Stimulated activated CD8-positive, alpha-beta memory T cell treated with anti-CD3 and anti-CD28 coated beads, Interleukin-15, amount 100 ng/mL, for 1 hour (primary cell): ENCODE results near the gene FAM78A.
"Not testable (repeated sequence)": the region's sequence is repeated elsewhere in the genome, so short reads cannot be mapped to it uniquely, and the experiment has no call there.

Source experiments
- DNase-seq: peaks from one replicate; pipeline ENCODE4 v3.0.0-alpha.2; 2020; ENCODE audit warnings: low read depth

The FAM78A gene

DNA sequence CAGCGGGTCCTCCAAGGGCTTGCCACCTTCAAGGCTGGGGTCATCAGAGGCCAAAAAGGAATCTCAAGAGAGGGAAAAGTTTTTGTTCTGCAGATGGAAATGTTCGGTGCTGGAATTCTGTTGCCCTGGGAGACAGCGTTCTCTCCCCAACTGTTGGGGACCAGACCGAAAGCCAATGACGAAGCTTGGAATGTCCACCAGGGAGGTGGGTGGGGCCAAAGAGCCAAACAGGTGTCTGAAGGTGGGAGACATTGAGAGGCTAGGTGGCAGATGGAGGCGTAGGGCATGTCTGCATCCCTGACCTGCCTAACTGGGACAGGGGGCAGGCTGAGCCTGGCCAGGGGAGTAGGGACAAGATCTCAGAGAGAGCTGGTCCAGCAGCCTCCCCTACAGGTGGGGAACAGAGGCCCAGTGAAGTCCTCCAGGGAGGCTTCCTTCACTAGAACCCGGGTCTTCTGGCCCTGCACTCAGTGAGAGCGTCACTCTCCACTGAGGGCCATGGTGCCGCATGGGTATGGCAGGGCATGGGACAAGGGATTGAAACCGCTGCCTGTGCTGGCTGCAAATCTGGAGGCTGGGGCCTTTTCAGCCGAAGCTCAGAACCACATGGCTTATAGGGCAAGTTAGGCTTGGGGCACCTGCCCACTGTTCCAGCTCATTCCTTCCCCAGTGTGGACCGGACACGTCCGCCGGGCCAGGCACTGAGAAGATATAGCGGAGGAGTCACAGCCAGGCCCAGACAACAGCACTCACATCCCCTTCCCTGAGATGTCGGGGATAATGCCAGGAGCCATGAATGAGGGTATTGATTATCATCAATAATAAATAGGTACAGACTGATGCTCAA is 5.0 kb upstream of the FAM78A start:
- DNase-seq, result no peak

DNA sequence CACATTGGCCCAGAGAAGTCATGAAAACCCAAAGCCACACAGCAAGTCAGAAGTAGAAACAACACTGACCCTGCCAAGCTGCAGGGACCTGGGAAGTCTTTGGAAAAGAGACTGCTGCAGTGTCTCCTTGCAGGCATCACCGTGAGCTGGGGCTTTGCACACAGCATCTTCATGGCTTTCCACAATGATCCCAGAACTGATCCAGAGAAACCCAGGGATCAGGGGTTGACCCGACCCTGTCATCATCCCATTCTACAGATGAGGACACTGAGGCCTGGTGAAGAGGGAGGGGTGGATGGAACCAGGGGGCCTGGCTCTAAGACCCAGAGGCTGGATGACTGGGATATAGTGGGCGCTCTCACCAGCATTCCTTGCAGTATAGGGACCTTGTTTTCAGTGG is 4.3 kb upstream of the FAM78A start:
- DNase-seq, result no peak

DNA sequence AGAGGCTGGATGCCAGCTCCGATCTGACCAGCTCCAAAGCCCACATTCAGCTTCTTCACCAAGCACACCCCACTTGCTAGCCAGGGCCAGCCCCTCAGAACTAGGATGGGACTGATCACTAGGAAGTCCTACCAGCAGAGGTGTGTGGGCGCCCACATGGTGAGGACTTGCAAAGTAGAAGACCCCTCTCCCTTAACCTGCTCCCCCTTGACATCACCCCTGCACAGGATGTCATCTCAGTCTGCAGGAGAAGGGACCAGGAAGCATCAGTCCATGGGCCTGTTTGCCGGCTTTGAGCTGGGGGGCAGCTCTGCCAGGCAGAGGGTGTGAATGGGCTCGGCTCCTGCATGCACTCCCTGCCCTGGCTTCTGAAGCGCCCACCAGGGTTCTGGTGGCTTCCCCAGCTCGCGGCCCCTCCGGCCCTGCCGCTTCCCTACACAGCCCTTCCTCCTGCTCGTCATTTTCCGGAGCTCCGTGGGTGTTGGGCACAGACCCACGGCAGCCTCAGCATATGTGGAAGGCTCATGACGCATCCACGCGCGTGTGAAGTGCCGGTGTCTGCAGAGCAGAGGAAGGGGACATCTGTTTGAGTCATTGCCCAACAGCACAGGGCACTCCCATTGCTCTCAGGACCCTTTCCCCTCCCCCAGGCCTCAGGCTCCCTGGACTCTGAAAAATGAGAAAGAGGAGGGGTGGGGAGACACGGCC is 3.7 kb upstream of the FAM78A start:
- no peak for DNase-seq

DNA sequence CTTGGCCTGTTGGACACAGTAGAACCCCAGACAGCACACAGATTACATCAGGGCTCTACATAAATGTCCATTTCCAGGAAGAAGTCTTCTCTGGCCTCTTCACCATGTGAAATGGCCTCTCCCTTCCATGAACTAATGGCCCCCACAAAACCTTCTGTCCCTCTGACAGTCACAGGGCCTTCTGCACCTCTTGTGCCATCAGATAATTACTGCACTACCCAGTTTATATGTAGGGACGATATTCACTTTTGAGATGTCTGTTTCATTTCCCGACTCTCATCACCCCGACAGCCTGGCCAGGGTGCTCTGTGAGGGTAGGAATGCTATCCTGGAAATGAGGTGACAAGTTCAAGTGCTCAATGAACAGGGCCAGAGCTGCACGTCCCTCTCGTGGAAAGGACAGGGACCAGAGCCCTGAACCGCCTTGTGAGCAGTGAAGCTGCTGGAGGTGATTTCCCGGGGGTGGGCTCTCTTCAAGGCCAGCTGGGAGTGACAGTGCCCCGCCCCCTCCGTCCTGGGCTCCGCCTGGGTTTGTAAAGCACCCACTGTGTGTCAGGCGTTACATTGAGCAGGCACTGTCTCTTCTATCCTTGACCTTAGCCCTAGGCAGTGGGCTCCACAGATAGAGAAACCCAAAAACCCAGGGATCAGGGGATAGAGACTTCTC is 3.0 kb upstream of the FAM78A start:
- no peak for DNase-seq

DNA sequence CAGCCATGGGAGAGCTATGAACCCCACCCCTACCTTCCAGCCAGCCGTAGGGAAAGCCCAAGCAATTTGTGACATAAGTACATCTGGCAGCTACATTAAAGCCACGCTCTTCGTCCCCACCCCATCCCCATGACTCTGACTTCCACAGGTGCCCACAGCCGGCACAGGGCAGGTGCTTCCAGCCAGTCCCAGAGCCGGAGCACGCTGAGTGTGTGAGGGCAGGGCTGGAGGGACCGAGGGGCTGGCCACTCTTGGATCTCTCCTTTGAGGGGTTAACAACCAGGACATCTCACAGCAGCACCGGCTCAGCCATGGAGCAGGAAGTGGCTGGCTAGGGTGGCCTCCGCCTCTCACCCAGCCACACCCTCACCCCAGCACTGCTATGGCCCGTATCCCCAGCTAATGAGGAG is 2.4 kb upstream of the FAM78A start:
- DNase-seq, result no peak

DNA sequence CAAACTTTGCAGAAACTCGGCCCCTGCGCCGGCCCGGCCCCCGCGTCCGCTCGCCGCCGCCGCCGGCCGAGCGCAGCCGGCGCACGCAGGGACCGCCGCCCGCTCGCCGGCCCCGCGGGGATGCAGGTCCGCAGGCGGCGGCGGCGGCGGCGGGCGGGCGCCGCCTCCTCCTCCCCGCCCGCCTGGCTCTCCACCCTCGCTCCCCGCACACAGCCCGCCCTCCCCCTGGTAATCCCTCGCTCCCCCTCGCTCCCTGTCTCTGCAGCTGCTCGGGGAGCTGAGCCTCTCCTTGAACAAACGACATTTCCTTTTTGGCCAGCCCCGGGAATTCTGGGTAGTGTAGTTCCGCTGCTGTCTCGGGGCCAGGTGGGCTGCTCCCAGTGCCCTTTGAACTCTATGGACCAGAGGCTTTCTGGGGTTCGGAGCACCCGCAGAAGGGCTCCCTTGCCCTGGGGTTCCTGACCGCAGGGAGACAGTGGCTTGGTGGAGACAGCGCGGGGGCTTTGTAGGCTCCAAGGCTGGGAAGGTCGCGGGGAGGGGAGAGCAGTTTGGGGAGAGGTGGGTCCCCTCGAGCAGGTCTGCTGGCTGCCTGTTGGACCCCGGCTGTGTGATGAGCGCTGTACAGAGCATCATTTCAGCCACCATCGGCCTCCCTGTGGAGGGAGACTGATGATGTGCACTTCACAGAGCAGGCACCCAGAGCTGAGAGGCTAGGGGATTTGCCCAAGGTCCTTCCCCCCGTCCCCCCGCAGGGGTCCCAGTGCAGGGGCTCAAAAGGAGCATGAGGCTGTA is 1.8 kb upstream of the FAM78A start:
- DNase-seq, result peak; percentile 46

DNA sequence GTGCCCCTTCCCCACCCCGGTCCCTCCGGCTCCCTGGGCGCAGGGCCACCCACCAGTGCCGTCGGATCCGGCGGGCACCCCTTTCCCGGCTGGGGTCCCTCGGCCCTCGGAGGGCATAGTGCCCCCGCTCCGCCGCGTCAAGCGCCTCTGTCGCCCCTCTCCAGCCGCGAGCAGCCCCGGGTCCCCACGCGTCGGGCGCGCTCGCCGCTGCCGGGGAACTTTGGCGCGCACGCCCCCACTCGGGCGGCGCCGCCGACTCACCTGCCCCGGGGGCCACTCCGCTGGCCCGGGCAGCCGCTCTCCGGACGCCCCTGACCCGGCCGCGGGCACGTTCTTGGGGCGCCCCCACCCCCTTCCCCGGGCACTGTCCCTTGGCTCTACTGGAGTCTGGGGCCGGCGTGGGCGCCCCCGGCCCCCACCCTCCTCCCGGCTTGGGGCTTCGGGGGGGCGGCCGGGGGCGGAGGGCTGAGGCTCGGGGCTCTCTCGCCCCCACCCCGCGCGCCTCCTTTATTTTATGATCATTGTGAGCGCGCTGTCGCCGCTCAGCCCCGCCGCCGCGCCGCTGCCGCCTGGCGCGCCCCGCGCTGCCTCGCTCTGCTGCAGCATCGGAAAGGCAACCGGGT is 1.1 kb upstream of the FAM78A start:
- no peak for DNase-seq

DNA sequence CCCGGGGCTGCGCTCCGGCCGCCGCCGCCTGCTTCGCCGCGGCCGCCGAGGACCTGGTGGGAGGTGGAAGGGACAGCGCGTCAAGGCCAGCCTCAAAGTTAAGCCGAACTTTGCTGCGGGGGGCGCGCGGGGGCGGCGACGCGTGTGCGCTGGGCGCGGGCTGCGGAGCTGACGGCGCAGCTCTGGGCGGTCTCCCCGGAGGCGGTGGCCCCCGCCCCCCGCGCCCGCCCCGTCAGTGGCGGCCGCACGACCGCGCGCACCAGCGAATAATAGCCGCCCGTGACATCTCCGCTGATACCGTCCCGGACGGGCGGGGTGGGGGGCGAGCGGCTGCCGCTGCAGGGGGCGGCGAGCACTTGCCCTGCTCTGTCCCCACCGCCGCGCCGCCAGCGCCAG is 579 bp upstream of the FAM78A start:
- DNase-seq, result no peak

DNA sequence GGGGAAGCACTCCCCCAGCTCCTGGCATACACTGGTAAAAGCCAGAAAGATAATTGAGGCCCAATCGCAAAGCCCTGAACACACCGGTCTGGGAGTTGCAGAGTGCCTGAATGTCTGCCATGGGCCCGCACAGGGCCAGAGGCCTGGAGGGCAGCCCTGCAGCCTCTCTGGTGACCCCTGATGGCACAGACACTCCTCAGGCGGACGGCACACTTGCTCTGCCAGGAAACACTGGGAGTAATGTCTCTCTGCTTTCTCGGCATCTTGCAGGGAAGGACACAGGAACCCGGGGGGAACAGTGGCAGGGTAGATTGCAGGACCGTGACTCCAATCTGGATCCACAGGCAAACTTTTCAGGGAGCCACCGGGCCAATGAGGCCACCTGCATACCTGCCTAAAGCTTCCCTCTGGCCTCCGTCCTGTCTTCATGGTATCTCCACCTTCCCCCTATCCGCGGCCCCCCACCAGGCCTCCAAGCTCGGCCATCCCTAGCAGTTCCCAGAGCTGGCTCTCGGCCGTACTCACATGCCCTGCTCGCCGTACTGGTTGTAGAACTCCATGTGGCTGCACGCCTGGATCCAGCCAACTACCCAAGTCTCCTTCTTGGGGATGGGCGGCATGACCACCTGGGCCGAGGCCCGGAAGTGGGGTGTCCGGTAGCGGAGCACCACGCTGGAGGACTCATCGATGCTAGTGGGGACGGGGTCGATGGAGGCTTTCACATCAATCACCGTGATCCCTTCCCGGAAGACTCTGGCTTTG is 797 bp downstream of the FAM78A start:
- DNase-seq, result no peak

DNA sequence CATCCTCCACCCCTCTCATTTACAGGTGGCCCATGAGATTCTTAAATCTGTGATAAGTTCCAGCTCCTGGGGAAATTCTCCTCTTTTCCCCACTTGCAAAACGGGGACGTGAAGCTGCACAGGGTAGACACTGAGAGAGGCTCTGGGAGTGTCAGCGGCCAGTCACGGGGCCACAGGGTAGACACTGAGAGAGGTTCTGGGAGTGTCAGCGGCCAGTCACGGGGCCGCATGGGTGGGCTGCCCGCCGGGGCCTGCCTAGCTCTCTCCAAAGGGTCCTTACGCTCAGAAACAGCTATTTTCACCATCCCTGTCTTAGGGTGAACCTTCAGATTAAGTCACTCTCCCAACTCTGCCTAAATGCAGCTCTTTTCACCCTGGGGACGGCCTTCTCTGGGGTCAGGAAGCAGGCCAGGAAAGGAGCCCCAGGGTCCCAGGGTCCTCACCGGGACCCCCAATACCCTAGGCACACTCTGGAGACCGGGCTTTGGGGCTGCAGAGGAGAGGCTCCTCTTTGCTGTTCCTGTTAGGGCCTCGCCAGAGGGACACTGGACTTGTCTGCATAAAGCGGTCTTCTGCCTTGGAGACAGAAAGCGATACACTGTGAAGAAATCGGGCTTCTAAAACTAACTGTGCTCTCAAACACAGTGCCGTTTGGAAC is 1.5 kb downstream of the FAM78A start:
- no peak for DNase-seq

DNA sequence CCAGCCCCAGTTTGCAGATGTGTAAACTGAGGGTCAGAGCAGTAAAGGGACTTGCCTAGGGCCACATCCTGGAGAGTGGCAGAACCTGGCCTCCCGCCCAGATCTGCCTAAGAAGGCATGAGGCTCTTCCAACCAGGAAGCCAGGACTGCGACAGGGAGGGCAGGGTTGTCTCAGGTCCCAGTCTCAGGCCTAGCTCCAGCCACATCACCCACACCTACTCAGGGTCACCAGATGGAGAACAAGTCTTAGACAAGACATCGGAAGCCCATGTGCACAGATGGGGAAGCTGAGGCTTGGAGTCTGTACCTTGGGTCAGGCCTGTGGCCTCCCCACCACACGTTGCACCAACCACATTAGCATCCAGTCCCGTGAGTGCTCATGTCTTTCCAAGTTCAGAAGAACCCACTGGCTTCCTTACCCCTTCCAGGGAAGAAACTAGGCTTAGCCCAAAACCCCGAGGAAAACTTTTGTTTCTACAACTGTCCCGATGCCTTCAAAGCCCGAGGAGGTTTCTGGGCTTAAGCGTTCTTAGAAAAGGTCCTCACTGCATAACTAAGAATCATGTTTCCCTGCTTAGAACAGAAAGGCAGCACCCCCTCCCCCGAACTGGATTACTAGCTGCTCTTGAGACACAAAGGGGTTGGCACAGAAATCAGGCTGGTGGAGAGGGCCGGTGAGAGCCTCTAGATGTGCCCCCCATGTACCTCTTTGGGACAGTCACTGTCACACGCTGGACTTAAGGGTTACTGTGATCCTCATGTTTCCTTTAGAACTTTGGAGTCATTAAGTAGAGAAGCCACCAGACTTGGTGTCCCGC is 2.2 kb downstream of the FAM78A start:
- DNase-seq, result no peak

DNA sequence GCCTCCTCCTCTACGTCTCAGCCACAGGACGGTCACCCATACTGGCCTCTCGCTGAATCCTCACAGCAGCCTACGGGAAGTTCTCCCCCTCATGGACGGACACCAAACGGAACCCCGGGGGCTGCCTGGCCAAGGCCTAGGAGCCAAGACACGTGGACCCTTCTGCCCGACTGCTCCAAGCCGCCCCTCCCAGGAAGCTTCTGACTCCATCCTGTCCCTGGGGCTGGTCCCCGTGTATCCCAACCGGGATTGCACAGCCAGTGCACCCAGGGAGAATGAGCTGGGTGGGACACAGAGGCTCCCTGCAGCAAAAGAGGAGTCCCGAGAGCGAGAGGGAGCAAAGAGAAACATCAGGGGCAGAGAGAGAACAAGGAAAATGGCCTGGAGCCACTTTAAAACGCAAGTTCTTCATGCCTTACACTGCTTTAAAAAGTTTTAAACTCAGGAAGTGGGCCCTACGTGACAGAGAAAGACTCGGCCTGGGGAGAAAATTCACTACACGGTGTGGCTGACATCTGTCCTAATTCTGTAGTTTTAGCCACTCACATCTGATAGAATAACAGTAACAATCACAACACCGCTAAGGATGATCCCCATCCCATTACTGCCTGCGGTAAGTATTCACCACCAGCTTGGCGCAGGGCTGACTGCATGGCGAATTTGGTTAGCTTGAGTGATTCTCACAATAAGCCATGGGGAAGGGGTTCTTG is 3.0 kb downstream of the FAM78A start:
- DNase-seq, result no peak

DNA sequence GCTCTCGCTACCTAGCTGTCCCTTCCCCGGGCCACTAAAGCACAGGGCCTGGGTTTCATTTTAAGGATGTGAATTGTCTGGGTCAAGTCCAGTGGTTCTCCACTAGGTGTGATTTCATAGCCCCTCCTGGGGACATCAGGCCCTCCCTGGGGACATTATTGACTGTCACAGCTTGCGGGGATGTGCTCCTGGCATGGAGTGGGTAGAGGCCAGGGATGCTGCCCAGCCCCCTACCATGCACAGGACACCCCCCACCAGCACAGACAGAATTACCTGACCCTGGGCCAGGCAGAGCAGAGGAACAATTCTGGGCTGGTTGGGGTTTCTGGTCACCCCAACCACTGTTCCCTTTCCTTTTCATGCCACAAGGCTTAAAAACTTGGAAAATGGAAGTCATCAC is 4.1 kb downstream of the FAM78A start:
- DNase-seq, result no peak

DNA sequence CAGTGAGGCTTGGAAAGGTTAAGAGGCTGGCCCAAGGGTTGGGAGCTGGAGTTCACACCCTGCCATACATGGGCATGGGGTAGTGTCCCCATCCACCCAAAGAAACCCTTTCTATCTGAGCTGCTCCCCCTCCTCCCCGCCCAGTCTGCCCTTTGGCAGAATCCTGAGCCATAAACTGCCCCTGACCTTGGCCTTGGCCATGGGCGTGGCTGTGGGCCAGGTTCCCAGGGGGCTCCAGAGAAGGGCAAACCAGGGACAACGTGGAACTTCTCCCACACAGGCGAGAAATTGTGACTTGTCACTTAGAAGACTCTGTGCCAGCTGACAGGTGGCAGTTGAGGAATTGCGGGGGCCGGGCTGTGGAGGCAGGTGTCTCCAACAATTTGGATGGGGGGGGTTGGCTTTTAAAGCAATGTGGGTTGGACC is 4.8 kb downstream of the FAM78A start:
- DNase-seq, result no peak

DNA sequence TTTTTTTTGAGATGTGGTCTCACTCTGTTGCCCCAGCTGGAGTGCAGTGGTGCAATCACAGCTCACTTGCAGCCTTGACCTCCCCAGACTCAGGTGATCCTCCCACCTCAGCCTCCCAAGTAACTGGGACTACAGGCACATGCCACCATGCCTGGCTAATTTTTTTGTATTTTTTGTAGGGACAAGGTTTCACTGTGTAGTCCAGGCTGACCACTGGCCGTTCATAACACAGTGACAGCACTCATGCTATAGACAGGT is 5.4 kb downstream of the FAM78A start:
- not testable (repeated sequence) for DNase-seq

DNA sequence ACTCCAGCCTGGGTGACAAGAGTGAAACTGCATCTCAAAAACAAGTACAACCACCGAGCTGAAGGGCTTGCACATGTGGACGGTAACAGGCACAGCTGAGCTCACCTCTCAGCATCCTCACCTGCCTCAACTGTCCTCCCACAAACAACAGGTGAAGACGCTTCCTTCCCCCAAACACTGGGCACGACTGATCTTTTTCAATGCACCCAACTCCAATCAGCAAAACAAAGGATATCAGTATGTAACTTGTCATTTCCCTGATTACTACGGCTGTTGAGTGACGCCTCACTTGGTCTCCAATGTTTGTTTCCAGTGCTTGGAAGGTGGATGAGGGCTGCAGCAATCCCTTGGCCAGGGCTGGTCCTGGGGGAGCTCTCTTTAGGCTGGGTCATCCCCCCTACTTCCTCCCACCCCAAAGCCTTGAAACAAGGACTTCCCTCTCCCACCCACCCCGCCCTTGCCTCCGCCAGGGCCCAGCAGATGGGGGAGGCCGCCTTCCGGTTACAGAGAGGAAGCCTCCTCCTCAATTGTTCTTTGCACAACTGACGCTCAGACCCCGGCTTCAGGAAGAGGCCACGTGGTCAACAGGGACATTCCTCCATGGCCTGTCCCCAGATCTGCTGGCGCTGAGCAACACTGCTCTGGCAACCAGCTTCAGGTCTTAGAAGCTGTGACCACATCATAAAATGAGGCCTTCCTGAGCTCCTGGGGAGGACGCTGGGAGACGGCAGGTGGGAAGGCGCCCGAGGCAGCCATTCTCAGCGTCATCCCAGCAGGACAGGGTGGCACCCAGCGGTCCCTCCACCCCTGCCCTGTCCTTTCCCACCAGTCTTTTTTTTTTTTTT is 5.9 kb downstream of the FAM78A start:
- DNase-seq, result no peak

DNA sequence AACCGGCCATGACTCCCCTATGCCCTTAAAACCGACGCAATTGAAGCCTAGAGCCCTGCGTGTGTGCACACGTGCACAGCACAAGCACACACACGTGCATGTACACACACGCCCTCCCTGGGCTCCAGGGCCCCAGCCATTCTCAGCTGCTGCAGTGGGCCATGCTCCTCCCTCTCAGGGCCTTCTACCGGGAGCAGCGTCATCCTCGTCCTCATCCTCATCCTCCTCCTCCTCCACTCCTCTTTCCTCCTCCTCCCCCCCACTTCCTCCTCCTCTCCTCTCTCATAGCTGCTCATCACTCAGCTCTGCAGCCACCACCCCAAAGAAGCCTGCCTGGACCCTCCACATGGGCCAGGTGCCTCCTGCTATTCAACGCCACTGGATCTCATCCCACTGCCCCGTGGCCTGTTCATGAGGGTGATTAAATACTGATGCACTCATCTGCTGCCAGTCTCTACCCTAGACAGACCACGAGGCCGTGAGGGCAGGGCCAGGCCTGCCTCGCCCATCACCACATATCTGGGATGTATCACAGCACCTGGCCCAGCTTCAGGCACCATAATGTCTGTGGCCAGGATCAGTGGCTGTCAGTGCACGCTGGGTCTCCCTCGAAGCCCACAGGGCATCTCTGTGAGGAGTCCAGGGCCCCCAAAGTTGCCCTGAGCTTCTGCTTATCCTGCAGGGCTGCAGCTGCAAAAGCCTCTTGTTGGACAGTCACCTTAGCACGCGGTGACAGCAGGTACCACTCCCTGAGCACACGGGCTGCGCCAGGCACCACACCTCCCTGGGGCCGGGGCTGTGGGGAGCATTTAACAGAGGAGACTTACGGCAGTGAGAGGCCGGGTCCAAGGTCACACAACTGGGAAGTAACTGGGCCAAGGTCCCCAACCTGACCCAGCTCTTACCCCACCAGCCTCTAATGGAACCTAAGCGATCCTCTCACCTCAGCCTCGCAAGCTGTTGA is 9.8 kb downstream of the FAM78A start:
- no peak for DNase-seq
